GM12892 (cell line): ENCODE data around the gene NR5A1.

Experiments
- DNase-seq: peaks from one replicate; pipeline ENCODE4 v3.0.0; 2011; ENCODE audit not compliant: insufficient read length
- FAIRE-seq: peaks from 2 replicates; lab custom pipeline; 2011; peaks lifted over from hg19 to GRCh38; lab: Jason Lieb, UNC
- POLR2A ChIP-seq: IDR thresholded peaks from 2 replicates; pipeline ENCODE4 v1.6.1; 2011; ENCODE audit warnings: low read depth, low read length, control low read depth
- POLR2AphosphoS5 ChIP-seq: IDR thresholded peaks from 2 replicates; pipeline ENCODE4 v1.6.1; 2011; ENCODE audit warnings: low read depth, low read length, control low read depth
- TAF1 ChIP-seq: IDR thresholded peaks from 2 replicates; pipeline ENCODE4 v1.6.1; 2011; ENCODE audit warnings: low read depth, mild to moderate bottlenecking, control low read depth, low read length, borderline replicate concordance

The NR5A1 gene

DNA sequence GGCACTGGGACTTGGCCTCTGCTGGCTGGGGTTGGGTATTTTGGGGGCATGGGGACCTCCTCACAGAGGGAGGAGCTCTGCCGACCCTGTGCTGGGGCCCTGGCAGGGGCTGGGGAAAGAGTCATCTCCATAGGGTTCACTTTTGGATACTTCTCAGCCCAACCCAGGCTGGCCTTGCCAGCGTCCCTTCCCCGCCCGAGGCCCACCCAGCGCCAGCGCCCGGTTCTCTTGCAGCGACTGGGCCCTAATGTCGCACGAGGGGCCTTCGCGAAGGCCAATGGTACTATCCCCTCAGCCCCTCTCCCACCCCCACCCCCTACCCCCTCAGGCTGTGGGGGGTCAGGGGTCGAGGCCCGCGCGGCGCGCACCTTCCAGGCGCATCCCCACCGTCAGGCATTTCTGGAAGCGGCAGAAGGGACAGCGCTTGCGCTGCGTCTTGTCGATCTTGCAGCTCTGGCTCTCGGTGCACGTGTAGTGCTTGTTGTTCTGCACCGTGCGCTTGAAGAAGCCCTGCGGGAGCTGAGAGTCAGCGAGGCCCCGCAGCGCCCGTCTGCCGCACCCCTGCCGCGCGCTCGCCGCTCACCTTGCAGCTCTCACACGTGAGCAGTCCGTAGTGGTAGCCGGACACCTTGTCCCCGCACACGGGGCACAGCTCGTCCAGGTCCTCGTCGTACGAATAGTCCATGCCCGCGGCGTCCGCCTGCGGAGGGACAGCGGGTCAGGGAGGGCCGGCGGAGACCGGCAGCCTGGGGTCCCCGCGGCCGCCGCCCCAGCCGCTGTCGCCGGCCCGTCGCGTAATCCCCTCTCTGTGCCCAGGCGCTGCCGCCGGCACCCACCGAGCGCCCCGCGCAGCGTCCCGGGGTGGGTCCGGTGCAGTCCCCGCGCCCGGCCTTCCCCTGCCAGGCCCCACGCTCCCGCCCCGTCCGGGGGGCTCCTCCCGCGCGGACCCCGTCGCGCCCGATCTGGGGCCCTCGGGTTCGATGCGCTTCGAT lies 4.2 kb downstream of the NR5A1 start:
- DNase-seq (no peak), FAIRE-seq (no peak)
- no peak for TF ChIP-seq TAF1
- TF ChIP-seq POLR2A: no peak
- no peak for TF ChIP-seq POLR2AphosphoS5

DNA sequence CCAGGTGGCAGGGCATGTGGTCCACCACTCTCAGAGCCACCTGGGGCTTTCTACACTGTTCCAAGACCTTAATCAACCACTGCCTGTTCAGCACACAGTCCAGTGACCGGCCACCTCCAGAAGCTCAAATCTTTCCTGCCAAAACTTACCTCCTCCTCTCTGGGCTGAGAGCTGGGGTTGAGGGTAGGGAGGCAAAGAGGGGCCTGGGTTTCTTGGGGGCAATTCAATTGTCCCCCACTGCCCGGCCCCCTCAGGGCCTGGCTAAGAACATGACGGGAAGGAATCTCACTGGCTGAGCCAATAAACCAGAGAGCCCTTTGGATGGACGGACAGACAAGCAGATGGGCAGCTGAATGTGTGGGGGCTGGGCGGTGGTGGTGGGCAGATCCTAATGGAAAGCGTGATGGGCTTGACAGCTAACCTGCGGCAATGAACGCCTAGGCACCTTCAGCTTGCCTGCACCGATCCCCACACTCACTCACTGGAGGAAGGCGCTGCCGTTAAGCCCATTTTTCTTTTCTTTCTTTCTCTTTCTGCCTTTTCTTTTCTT lies 5.4 kb downstream of the NR5A1 start:
- FAIRE-seq (no peak), DNase-seq (no peak)
- no peak for TF ChIP-seq POLR2AphosphoS5
- no peak for TF ChIP-seq POLR2A
- no peak for TF ChIP-seq TAF1

DNA sequence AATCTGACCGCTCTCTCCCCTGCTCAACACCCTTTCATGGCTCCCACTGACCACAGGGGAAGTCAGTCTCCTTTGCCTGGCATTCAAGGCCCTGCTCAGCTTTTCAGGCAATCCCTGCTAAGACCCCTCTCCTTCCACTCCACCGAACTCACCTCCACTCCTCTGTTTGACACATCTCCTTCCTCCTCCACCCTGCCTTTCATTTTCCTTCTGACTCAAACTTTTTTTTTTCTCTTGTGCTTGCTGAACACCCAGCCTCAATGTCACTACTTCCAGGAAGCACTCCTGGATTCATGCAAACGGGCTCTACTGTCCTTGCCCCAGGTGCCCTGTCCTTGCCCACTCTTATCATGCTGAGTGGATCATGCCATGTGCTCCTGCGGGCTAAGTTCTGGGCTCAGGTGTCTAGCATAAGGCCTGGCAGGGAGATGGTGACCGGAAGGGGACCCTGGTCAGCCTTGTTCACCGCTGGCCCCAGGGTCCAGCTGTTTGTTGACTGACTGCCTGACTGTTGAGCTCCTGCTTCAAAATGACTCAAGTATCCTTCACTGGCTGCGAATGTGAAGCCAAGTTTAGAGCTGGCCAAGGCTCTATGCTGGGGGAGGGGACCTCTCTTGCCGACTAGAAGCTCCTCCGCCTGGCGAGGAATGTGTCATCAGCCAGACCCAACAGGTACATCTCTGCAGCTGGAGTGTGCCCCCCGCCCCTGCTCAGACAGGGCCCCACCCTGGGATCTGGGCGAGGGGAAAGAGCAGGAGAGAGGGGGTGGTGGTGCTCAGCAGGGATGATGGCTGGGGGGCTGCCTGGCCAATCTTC lies 6.2 kb downstream of the NR5A1 start:
- no peak for TF ChIP-seq TAF1
- no peak for TF ChIP-seq POLR2A
- TF ChIP-seq POLR2AphosphoS5: no peak
- FAIRE-seq (no peak), DNase-seq (no peak)

DNA sequence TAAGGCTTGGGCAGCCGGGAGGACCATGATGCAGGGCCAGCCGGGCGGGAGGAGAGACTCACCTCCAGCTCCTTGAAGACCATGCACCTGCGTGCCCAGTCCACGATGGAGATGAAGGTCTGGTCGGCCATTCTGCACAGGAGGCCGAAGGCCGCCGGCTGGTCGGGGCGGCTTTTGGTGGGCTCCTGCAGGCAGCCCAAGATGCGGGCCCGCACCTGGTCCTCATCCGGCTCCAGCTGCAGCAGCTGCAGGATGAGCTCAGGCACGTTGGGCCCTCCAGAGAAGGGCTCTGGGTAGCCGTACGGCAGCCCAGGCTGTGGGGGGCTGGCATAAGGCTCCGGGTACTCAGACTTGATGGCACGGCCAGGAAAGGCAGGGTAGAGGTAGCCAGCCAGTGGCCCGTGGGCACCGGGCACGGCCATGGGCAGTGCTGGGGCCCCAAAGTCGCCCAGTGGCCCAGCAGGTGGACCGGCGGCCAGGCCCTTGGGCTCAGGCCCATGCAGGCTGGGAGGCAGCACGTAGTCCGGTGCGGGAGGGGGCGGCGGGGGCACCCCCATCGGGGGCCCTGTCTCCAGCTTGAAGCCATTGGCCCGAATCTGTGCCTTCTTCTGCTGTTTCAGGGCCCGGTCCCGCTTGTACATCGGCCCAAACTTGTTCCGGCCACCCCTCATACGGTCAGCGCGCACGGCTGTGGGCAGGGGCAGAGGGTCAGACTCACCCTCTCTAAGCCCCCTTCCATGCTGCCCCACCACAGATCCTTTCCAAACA lies 7.0 kb downstream of the NR5A1 start:
- TF ChIP-seq POLR2A: no peak
- no peak for TF ChIP-seq TAF1
- TF ChIP-seq POLR2AphosphoS5: no peak
- FAIRE-seq (no peak), DNase-seq (no peak)

DNA sequence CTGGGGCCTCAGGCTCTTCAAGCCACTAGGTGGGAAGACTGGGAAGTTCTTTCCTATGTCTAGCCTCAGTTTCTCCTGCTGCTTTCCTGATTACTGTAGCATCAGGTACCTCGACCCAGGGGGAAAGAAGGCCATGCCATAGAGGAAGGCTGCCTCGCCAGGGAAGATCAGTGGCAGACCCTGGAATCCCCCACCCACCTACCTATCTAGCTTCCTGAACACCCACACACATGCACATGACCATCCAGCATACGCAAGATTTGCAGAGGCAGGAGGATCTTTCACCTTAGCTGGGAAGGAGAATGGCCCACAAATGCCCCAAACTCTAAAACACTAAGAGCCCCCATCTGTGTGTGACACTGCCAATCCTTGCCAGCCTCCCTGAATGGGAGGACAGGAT lies 8.0 kb downstream of the NR5A1 start:
- peak; percentile 70 for FAIRE-seq
- DNase-seq: no peak
- TF ChIP-seq TAF1: no peak
- no peak for TF ChIP-seq POLR2A
- no peak for TF ChIP-seq POLR2AphosphoS5

DNA sequence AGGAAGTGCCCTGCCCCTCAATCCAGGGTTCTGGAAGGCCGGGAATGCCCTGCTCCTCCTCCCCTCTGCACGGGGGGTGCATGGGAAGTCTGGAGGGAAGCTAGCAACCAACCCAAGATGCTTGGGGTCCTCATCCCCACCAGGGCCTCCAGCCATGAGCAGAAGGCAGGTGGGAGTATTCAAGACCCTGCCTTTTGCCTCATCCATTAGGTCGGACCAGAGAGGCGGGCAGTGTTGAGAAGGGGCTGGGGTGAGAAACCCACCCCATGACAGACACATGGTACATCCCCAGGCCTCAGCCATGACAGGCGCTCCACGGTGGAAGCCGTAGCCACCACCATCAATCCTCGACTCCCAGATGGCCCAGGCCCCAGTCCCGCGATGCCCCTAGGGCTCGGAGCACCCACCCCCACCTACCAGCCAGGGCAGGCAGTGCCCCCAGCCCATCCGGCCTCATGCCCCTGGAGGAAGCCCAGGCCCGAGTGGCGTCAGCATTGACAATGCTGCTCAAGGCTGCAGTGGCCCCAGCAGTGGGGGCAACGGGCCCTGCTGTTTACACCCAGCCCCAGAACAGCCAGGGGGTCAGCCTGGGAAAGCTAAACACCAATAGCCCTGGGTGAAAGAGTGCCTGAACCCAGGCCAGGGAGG lies 8.6 kb downstream of the NR5A1 start:
- DNase-seq: no peak
- no peak for FAIRE-seq
- TF ChIP-seq TAF1 (no peak), POLR2A (no peak)

DNA sequence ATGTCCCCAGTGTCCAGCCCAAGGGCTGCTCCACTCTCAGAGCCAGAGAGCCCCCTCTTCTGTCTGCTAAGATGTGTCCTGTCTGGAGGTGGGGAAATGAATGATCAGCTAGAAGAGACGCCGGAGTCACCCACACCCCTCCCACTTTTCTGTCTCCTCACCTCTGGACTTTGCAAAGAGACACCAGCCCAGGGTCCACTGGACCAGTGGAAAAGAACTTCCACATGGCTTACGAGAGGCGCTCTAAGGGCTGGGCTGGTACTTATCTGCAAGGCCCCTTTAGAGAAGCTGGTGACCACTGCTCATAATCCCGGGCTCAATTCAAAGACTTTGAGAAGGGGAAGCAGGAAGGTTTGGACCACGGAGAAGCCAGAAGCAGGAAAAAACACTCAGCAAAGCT lies 9.2 kb downstream of the NR5A1 start:
- FAIRE-seq (no peak), DNase-seq (no peak)
- TF ChIP-seq POLR2AphosphoS5 (no peak), TAF1 (no peak), POLR2A (no peak)

DNA sequence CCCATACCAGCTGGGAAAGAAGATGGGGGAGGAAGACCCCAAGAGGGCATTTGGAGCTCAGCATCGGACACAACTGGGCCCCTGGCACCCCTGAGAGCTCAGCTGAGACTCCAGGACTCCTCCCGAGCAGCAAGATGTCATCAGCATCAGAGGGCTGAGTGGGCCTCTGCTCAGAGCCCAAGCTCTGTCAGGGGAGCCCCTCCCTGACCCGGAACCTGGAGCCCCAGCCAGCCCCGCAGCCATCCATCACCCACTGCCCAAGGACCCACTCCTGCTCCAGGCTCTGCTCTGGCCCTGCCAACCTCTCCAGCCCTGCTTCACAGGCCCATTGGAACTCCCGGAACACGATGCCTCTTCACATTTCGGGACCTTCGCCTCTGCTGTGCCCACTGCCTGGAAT lies 9.8 kb downstream of the NR5A1 start:
- DNase-seq: no peak
- no peak for FAIRE-seq
- TF ChIP-seq POLR2AphosphoS5 (no peak), POLR2A (no peak), TAF1 (no peak)

DNA sequence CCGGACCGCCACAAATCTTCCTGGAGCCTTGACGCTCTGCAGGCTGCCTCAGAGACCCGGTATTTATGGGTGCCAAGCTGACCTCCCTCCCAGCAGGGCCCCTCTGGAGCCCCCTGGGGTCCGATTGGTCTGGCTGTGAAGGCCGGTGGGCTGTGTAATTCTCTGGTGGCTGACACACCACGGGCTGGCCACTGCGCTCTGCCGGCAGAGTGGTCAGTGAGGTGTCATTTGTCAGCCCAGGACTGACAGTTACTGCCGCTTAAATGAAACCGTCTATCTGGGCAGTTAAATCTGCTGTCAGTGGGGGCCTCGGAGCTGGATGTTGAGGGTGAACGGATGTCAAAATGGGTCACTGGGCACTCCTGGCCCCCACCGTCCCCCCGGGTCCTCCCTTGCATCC lies 10.7 kb downstream of the NR5A1 start:
- FAIRE-seq: no peak
- TF ChIP-seq POLR2A: no peak
- no peak for TF ChIP-seq TAF1
- TF ChIP-seq POLR2AphosphoS5: no peak
- DNase-seq: no peak

DNA sequence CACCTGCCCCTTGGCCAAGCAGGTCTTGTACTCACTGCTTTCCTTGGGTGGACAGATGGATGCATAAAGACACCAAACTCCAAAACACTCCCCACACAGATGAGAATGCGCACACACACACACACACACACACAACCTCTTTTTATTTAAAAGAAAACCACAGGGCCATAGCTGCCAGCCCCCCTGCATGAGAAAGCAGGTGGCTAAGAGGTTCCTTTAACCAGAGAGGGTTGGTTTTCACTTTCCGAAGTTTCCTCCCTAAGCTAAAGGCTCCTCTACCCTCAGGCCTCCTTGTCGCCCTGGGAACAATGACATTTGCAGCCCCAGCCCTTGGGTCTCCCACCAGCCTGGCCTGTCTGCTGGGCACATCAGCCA lies 11.1 kb downstream of the NR5A1 start:
- no peak for TF ChIP-seq POLR2A
- TF ChIP-seq POLR2AphosphoS5: no peak
- no peak for TF ChIP-seq TAF1
- no peak for DNase-seq
- no peak for FAIRE-seq
